GM19351 (cell line): ENCODE data around the gene PTPRG.

ENCODE experiments used
- ATAC-seq: cut with Tn5 transposase; IDR thresholded peaks from one replicate; pipeline ENCODE4 v1.9.1; 2021; ENCODE audit warnings: mild to moderate bottlenecking, moderate library complexity; ENCODE audit not compliant: unreplicated experiment

The PTPRG gene

DNA sequence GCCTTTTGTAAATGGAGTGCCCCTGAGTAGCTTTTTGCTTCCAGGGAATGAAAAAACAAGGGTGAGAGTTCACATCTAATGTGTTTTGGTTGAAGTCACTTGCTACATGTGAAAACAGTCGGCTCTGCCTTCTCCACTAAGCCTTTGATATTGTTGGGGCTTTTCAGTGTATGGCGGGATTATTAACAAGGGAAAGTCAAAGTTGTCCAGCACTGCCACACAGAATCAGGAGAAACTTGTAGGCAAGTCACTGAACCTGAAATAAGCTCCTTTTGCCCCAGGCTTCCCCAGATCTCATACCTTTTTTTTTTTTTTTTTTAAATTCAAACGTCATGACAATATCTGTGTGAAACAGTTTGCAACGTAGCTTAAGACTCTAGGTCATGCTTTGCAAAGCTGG, 564.0 kb downstream of the PTPRG start:
- ATAC-seq, result no peak

DNA sequence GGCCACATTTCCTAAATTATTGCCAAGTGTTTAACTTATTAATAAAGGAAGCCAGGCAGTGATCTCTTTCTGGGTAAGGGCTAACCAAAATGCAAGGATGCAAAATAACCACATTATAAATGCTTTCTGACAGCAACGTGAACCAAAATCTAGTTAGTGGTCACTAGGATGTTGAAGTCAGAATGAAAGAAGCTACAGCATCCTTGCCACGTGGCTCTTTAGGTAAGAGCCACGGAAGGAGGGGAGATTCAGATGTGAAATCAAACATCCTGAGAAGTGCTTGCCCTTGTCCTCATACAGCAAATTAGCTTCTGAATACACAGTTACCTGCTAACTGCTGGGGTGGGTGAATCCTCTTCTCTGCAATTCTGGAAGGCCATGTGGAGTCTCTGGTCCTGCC, 565.7 kb downstream of the PTPRG start:
- ATAC-seq, result no peak

DNA sequence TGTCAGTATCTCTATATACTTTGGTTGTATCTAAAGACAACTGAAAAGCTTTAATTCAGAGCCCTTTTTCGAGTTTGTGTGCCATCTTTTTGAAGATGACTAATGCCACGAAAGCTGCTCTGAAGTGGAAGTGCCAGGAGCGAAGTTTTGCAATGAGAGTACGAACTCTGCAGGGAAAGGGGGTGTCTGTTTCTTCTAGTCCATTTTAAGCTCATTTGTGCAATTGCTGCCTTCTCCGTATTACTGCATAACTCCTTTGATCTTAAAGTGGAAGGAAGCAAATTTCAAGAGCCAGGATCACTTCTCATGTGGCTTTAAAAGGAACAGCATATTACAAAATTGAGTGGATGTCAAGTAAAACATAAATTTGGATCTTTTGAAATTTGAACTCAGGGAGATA, 566.7 kb downstream of the PTPRG start:
- ATAC-seq, result no peak

DNA sequence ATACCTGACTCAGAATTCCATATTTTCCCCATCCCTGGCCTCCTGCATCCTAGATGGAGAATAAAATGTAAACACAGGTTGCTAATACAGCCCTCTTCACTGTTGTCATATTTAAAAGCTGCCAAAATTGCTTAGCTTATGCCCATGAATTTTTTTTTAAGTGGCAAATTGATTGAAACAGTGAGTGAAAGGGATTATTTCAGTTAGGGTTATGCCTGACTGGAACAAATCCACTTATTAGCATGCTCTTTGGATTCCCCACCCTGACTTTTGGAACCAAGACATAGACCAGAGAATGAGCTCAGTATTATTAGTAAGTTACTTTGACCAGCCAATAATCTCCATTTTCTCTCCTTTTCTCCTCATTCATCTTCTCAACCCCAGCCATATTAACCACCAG, 567.3 kb downstream of the PTPRG start:
- no peak for ATAC-seq

GRCh38 chr3:62131050-62131449, 569.7 kb downstream of the PTPRG start:
- ATAC-seq, result no peak

DNA sequence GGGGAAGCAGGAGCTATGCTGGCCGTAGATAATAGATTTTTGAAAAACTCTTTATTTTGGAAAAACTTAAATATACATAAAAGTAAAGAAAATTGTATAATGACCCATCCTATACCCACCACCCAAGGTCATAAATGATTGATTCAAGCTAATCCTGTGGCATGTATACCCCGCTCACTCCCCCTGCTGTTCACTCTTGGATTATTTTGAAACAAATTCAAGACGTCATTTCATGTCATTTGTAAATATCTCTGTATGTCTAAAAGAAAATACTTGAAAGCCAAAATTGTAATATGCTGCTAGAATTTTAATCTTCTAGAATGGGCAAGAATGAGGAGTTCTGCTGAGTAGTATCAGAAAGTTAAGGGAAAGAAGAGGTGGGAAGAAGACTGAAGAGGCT, 570.2 kb downstream of the PTPRG start:
- no peak for ATAC-seq

DNA sequence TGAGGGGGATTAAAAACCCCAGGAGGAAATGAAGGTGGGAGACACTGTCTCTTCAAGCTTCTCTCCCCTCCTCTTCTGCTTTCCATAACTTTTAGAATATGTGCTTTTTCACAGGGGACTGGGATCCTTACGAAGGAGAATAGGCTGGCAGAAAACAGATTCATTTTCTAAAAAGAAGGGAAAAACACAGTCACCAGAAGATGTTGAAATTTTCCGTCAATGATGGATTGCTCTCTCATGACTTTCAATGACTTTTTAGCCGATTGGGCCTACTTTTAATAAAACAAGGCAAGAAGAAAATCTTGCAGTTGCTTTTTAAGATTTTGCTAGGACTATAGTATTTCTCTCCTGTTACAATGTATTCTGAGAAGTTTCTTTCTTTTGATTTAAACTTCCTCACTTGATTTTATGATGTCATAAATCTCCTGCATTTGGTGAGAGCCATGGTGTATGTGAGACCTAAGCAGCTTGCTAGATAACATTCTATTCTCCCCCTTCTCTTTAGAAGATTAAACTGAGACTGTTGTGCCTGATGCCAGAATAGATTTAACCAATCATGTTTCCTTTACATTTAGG, 570.7 kb downstream of the PTPRG start:
- ATAC-seq, result no peak

DNA sequence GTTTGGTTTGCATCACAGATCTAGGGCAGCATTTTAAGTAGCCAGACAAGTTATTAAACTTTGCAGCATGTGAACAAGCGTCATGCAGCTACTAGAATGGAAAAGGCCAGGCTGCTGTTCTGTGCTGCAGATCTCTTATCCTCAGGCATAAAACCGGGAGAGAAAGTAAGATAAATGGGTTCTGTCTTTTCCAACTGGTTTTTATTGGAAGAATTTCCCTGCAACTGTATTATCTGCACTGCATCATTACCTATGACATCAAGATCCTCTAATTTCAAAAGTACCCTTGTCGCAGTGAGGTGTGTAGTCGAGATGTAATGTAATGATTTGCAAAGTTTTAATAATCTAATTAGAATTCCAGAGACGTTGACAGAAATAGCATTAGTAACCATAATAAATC, 571.6 kb downstream of the PTPRG start:
- no peak for ATAC-seq

- ATAC-seq, result no peak
These were observed 572.7 kb downstream of the PTPRG start for GRCh38 chr3:62134061-62134496.

DNA sequence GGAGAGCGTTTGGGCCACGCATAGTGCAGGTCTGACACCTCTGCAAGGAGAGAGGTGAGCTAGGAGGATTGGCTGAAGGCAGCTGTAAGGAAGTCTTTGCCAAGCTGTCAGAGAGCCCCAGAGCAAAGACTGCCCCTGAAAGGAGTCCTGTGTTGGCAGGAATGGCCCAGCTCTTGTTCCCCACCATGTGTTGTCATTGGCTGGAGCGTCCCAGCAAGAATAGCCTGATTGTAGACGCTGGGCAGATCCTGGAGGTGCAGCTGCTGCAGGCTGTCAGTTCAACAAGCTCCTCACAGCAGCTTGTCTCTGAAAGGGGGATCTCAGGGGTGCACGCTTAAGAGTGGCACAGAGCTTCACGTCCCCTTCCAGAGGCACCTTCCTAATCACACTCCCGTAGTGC, 574.4 kb downstream of the PTPRG start:
- no peak for ATAC-seq

DNA sequence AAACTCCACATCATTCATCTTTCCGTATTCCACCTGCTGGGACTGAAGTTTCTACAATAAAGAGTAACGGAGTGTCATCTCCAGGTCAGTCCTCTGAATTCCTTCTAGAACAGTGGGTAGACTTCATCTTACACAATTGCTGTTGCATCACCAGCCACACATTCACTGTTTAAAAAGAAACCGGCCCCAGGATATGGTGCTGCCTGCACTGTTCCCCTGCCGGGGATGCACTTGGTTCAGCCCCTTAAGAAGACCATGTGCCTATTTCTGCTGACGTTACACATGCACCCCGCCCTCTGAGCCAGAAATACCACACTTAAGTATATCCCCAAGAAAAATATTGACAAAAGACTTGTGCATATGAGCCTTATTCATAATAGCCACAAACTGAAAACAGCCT, 578.6 kb downstream of the PTPRG start:
- no peak for ATAC-seq

- ATAC-seq, result no peak
These were observed 581.1 kb downstream of the PTPRG start for GRCh38 chr3:62142331-62143085.

- ATAC-seq, result no peak
These were observed 582.6 kb downstream of the PTPRG start for GRCh38 chr3:62143843-62144450.

DNA sequence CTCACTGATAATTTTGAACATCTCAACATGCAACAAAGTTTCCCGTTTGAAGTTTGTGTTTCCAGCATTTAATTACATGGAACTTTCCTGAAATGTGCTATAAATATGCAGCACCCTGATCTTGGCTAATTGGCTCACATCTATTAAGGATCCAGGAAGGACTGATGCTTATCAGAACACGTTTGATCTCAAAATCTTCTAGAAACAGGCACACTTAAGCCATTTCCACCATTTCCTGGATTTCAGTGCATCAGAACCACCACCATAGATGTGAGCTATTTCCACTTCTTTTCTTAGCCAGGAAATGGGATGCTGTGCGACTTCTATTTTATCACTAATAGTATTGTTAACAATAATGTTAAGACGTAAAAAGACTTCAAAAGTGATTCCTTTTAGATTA, 583.1 kb downstream of the PTPRG start:
- ATAC-seq, result no peak

DNA sequence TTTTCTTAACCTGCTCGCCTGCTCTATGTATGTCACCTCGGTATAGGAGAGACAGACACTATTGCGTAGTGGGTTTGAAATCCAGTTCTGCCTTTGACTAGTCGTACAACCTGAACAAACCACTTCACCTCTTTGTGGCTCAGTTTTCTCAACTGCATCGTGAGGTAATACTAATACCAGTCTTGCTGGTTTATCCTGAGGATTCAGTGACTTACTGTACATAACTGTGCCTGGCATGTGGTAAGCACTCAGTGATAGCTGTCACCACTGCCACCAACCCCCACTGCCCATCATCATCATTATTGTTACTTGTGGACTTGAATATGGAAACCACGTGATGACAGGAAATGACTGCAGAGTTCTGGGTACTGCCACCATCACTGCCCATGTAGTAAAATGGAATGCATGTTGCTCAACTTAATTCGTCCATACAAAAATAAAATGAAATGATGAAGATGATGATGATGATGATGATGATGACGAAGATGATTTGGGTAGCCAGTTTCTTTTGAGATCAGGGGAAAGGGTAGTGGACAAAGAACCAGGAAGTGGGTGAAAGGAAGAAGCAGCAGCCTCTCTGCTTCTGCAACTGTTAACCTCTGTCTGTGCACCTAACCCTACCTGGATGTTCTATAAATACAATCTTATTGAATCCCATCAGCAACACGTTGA, 583.9 kb downstream of the PTPRG start:
- no peak for ATAC-seq

DNA sequence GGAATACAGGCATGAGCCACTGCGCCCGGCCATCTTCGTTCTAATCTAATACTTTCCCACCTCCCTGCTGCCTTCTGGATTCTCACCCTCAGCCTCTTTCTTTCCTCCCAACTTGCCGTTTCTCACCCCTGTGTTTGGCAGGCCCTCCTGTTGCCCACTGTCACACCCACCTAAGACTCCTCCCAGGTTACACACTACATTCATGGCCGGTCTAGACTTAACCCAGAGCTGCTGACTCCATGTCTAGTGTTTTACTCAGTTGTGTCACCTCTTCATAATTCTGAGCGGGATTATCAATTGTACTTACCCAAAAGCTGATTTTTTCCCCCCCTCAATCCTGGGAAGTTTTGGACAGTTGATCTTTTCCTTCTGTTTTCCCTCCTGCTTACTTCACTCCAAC, 588.2 kb downstream of the PTPRG start:
- no peak for ATAC-seq

DNA sequence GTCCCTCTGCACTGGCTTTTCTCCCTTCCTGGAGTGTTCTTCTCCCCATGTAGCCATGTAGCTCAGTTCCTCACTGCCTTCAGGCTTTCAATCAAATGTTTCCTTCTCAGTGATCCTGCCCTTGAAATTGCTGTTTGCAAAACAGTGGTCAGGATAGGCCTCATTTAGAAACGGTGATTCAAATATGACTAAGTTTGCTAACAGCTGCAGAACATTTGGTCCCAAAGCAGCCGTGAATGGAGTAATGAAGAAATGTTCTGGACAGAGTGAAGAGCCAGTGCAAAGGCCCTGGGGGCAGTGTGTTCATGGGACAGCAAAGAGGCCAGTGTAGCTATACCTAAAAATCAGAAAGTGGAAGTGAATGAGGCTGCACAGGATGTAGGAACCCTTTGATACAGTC, 588.6 kb downstream of the PTPRG start:
- ATAC-seq, result no peak

DNA sequence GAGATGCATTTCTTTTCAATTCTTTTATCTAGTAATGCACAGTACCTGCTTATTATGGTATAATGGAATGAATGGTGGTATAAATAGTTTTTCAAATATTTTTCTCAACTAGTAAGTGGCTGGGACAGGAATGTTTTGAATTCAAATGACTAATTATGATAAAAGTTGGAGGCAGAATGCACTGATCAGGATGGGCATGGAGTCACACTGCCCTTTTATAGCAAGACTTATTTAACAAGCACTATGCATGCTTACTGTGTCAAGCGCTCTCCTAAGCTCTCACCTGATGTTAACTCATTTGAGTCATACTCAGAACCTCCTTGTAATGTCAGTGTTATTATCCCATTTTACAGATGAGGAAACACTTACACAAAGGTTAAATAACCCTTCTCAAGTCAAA, 590.2 kb downstream of the PTPRG start:
- ATAC-seq, result no peak

- no peak for ATAC-seq
These were observed 591.9 kb downstream of the PTPRG start for GRCh38 chr3:62153231-62153630.

DNA sequence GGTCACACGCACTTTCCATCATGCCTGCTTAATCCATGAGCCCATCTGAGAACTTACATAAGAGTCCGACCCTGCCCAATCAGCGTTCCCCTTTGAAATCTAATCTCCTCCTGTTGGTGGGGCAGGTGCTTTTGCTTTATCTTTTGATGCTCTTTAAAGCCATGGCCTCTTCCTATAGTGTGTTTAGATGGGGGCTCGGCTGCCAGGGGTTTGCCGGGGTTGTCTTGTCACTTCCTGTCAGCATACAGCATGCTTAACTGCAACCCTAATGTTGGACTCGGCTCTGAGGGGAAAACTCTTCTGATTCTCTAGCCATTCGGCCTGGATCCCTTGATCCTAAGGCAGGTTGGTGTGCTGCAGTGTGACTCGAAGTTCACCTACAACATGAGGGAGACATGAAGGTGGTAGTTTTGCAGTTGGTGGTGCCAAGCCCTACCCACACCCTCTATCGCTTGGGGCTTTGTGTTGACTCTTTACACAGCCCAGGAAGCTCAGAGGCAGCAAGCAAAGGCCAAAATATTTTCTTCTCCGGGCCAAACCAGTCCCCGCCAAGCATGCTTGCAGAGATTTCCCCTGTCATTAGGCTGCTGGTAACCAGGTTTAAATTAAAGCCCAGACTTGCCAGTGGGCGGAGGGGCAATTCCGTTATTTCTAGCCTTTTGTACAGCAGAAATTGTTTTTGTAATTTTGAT, 593.2 kb downstream of the PTPRG start:
- ATAC-seq, result no peak

- ATAC-seq, result no peak
These were observed 597.8 kb downstream of the PTPRG start for GRCh38 chr3:62159056-62159708.
